ENCODE data around the gene FRY.

The FRY gene

DNA sequence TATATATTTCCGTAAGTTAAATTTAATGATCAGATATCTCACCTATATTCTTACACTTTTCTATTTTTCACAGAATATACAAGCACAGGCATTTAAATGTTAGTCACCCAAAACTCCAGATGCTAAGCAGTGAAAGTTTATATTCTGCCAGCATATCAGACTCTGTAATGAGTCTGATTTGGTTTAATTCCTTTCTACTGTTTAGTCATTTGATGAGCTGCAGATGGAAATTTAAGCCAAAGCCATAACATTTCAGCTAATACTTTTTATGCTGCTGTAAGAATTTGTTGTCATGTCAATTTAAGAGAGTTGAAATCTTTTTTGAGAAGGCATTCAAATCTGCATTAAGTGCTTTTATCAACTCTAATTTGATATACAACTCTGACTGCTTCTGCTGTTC, 8.0 kb downstream of the FRY start:
- H3K4me3 ChIP-seq (replicated peaks in 1 of 2; ENCODE audit: low read depth in 2 of 2, low read length in 2 of 2), result no peak overlapping the region
- DNase-seq (ENCODE audit: low read depth in 2 of 2), result no peak
- TF ChIP-seq, protein P1, sequence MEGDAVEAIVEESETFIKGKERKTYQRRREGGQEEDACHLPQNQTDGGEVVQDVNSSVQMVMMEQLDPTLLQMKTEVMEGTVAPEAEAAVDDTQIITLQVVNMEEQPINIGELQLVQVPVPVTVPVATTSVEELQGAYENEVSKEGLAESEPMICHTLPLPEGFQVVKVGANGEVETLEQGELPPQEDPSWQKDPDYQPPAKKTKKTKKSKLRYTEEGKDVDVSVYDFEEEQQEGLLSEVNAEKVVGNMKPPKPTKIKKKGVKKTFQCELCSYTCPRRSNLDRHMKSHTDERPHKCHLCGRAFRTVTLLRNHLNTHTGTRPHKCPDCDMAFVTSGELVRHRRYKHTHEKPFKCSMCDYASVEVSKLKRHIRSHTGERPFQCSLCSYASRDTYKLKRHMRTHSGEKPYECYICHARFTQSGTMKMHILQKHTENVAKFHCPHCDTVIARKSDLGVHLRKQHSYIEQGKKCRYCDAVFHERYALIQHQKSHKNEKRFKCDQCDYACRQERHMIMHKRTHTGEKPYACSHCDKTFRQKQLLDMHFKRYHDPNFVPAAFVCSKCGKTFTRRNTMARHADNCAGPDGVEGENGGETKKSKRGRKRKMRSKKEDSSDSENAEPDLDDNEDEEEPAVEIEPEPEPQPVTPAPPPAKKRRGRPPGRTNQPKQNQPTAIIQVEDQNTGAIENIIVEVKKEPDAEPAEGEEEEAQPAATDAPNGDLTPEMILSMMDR (IDR thresholded peaks at IDR 0.05; ENCODE audit: low read depth, low read length), result no peak

DNA sequence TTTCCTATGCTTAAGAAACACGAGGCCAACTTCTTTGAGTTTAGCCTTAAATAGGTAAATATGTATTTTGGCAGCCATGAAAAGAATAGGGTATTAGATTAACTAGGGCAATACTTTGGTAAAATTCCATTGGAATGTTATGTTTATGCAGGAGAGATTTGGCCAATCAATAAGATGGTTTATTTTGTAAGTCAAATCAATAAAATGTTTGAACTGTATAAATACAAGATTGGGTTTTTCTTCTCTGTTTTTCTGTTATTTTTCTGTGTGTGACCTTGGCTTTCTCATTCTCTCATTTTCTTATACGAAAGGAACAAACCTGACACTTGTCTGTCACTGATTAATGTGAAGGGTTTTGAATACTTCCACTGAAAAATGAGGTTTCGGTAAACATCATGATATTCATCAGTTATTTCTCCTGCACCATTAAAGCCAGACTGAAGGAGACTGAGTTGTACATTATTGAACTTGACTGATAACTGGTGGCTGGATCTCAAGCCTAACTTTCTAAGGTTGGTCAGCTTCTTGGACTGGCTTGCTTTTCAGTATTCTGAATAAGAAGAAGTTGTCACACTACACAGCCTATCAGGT, 8.6 kb downstream of the FRY start:
- TF ChIP-seq, protein P1 (IDR thresholded peaks at IDR 0.05; ENCODE audit: low read depth, low read length), result no peak
- H3K4me3 ChIP-seq (replicated peaks in 1 of 2; ENCODE audit: low read depth in 2 of 2, low read length in 2 of 2), result no peak overlapping the region
- no peak for DNase-seq (ENCODE audit: low read depth in 2 of 2)

DNA sequence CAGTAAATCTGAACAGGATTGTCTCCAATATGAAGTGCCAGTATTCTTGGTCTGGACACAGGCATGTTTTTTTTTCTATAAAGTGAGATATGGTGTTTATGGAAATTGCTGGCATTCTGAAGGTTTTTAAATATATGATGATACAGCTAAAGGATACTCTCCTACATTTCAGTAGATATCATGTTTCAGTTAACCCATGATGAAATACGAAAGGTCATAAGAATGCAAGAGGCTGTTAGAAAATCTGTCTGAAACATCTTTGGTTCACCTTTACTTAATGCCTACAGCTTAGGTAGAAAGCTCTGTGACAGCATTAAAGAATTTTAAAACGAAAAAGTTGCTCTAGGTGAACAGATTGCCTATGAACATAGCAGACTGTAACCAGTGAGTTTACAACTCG, 9.1 kb downstream of the FRY start:
- no peak overlapping the region for H3K4me3 ChIP-seq (replicated peaks in 1 of 2; ENCODE audit: low read depth in 2 of 2, low read length in 2 of 2)
- TF ChIP-seq, protein P1 (IDR thresholded peaks at IDR 0.05; ENCODE audit: low read depth, low read length), result no peak
- DNase-seq (ENCODE audit: low read depth in 2 of 2), result no peak

DNA sequence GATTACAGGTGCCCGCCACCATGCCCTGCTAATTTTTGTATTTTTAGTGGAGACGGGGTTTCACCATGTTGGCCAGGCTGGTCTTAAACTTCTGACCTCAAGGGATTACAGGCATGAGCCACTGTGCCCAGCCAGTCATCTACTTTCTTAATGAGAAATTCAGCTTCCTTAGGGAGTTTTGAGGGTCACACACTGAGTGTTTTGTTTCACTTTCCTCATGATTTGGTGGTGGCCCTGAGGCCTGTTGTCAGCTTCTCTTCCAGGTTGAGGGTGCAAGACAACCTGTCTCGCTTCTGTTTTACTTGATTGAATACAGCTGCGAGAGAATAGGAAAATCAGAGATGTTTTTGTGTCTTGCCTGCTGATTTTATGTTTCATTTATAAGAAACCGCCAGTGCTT, 9.9 kb downstream of the FRY start:
- TF ChIP-seq, protein P1 (IDR thresholded peaks at IDR 0.05; ENCODE audit: low read depth, low read length), result no peak
- DNase-seq (ENCODE audit: low read depth in 2 of 2), result no peak
- no peak overlapping the region for H3K4me3 ChIP-seq (replicated peaks in 1 of 2; ENCODE audit: low read depth in 2 of 2, low read length in 2 of 2)

DNA sequence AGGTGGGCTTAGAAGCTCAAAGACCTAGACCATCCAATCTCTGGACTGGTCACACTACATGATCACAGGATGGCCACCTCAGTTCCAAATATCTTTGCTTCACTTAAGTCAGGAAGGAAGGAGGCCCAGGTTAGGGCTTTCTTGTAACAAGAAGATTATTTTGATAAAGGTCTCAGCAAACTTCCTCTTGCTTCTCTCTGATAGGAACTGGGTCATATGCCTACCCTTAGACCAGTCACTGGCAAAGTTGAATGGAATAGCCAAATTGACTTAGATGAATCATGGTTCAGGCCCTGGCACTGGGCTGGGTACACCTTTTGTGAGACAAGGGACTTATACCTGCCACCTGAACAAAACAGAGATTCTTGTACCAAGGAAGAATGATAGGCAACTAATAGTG, 11.0 kb downstream of the FRY start:
- TF ChIP-seq, protein P1 (IDR thresholded peaks at IDR 0.05; ENCODE audit: low read depth, low read length), result no peak
- H3K4me3 ChIP-seq (replicated peaks in 1 of 2; ENCODE audit: low read depth in 2 of 2, low read length in 2 of 2), result no peak overlapping the region
- no peak for DNase-seq (ENCODE audit: low read depth in 2 of 2)

DNA sequence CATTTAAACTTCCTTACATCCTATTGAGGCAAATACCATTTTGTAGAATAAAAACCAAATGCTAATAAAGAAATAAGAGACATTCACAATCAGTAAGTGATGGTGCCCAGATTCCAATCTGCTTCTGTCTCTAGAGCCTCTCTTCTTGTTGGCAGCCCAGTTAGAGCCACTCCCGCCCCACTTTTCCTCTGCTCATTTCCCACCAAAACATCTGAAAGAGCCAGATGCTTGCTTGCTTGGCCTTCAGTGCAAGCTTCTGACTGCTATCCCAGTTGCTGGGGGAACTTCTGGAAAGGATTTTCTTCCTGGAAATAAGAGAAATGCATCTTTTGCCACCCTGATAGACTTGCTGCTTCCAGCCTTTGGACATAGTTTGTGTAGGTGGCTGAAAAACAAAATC, 12.9 kb downstream of the FRY start:
- no peak overlapping the region for H3K4me3 ChIP-seq (replicated peaks in 1 of 2; ENCODE audit: low read depth in 2 of 2, low read length in 2 of 2)
- TF ChIP-seq, protein P1 (IDR thresholded peaks at IDR 0.05; ENCODE audit: low read depth, low read length), result no peak
- DNase-seq (ENCODE audit: low read depth in 2 of 2), result no peak

DNA sequence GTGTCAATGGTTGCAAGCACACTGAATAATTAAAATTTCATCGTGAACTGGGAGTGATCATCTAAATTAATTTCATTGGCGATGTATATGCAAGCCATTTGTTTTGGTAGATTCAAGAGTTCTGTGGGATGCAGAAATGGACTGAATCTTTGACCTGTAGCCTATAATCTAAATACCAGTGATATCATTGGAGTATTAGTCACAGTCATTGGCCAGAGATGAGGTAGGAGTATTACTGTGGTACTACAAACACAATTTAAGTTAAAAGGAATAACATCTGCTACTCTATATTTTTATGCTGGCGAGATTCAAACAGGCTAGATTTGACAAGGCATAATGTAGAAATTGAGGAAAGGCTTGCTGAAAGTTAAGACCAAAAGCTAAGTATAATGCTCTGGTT, 14.0 kb downstream of the FRY start:
- H3K4me3 ChIP-seq (replicated peaks in 1 of 2; ENCODE audit: low read depth in 2 of 2, low read length in 2 of 2), result no peak overlapping the region
- DNase-seq (ENCODE audit: low read depth in 2 of 2), result no peak
- TF ChIP-seq, protein P1 (IDR thresholded peaks at IDR 0.05; ENCODE audit: low read depth, low read length), result no peak

All from cardiac fibroblast (primary cell).